IPS-20b (cell line): Measurements from ENCODE around the gene ACAD10.

Experiments used
- H3K27ac ChIP-seq: one replicate; pipeline ENCODE4 v1.5.1; 2013; ENCODE audit warnings: low read length
- H3K27me3 ChIP-seq: 2 replicates; pipeline ENCODE4 v1.6.1; 2013; ENCODE audit warnings: mild to moderate bottlenecking, low read length, inconsistent platforms; ENCODE audit not compliant: insufficient read depth
- H3K36me3 ChIP-seq: 2 replicates; pipeline ENCODE4 v1.6.1; 2013; ENCODE audit warnings: low read depth, mild to moderate bottlenecking, inconsistent platforms, low read length, moderate library complexity; ENCODE audit not compliant: insufficient read depth
- H3K4me1 ChIP-seq: 2 replicates; pipeline ENCODE4 v1.6.1; 2013; ENCODE audit warnings: mild to moderate bottlenecking, control low read depth, inconsistent platforms, low read length, moderate library complexity; ENCODE audit not compliant: insufficient read depth
- H3K4me3 ChIP-seq: 2 replicates; pipeline ENCODE4 v1.5.1; 2013; ENCODE audit warnings: mild to moderate bottlenecking, low read length, inconsistent platforms
- H3K9ac ChIP-seq: 2 replicates; pipeline ENCODE4 v1.6.1; 2013; ENCODE audit warnings: low read depth, mild to moderate bottlenecking, inconsistent platforms, low read length, moderate library complexity
- H3K9me3 ChIP-seq: 2 replicates; pipeline ENCODE4 v1.6.1; 2013; ENCODE audit warnings: mild to moderate bottlenecking, low read depth, low read length, inconsistent platforms; ENCODE audit not compliant: insufficient read depth

ACAD10 gene

DNA sequence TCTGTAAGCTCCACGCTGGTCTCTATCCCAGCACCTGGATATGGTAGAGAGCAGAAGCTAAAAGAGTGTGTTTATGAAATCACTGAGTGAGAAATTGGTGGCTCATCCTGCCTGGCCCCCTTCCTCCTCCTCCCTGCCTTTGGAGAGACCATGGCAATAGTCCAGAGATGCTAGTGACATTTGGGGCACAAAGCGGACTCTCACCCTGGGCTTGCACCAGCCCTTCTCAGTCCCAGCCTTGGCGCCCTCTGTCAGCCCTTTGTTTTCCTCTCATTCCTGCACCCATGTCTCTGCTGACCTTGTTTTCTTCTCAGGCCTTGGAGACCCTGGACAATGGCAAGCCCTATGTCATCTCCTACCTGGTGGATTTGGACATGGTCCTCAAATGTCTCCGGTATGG lies 99.1 kb downstream of the ACAD10 start:
- Histone ChIP-seq H3K4me1 (no peaks in the 10 kb centered on the region), H3K27me3 (no peaks in the 10 kb centered on the region), H3K27ac (no peak overlapping the region), H3K9me3 (no peaks in the 10 kb centered on the region), H3K9ac (no peak overlapping the region), H3K4me3 (no peak overlapping the region), H3K36me3 (peaks cover 44% of the 10 kb centered on the region)

DNA sequence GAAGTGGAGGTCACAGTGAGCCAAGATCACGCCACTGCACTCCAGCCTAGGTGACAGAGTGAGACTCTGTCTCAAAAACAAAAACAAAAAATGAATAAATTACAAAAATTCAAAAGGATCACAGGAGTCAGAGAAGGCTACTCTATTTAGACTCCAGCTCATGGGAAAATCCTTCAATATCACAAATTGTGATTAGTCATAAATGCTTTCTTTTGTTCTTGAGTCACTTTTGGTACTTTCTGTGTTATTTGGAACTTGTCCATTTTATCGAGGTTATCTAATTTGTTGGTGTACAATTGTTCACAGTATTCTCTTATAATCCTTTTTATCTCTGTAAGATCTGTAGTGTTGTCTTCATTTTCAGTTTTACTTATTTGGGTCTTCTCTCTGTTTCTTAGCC lies 99.8 kb downstream of the ACAD10 start:
- Histone ChIP-seq H3K36me3 (peaks cover 50% of the 10 kb centered on the region), H3K9ac (no peak overlapping the region), H3K4me3 (no peak overlapping the region), H3K27ac (no peak overlapping the region), H3K9me3 (no peaks in the 10 kb centered on the region), H3K4me1 (no peaks in the 10 kb centered on the region), H3K27me3 (no peaks in the 10 kb centered on the region)

DNA sequence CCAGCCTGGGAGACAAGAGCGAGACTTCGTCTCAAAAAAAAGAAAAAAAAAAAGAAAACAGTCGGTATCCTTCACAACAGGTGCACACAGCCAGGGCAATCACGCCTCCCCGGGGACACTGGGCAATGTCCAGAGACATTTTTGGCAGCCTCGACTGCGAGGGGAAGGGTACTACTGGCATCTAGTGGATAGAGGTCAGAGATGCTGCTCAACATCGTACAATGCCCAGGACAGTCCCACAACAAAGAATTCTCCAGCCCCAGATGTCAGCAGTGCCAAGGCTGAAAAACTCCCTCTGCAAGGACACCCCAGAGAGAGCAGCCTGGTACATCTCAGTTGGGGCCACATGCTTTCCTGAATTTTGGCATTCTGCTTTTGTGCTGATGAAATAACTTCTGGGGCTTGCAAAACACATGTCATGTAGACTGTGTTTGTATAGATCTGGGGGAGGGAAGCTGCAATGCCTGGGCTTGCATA lies 102.4 kb downstream of the ACAD10 start:
- no peaks in the 10 kb centered on the region for H3K27me3 ChIP-seq
- H3K27ac ChIP-seq: no peak overlapping the region
- no peaks in the 10 kb centered on the region for H3K9me3 ChIP-seq
- no peak overlapping the region for H3K4me3 ChIP-seq
- peaks cover 57% of the 10 kb centered on the region for H3K36me3 ChIP-seq
- no peak overlapping the region for H3K9ac ChIP-seq
- no peaks in the 10 kb centered on the region for H3K4me1 ChIP-seq

DNA sequence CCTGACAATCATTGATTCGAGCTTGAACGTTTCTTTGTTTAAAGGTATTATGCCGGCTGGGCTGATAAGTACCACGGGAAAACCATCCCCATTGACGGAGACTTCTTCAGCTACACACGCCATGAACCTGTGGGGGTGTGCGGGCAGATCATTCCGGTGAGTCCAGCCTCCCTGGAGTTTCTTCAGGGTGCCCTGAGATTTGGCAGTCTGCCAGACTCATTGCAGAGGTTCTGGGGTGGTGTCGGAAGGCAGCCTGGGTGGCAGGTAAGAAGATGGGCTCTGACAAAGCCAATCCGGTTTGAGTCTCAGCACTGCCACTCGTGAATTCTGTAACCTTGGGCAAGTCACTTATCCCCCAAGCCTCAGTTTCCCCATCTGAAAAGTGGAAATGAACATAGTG lies 103.9 kb downstream of the ACAD10 start:
- H3K4me3 ChIP-seq: no peak overlapping the region
- no peaks in the 10 kb centered on the region for H3K27me3 ChIP-seq
- H3K9ac ChIP-seq: no peak overlapping the region
- H3K4me1 ChIP-seq: no peaks in the 10 kb centered on the region
- H3K9me3 ChIP-seq: no peaks in the 10 kb centered on the region
- H3K27ac ChIP-seq: no peak overlapping the region
- H3K36me3 ChIP-seq: peaks cover 52% of the 10 kb centered on the region

DNA sequence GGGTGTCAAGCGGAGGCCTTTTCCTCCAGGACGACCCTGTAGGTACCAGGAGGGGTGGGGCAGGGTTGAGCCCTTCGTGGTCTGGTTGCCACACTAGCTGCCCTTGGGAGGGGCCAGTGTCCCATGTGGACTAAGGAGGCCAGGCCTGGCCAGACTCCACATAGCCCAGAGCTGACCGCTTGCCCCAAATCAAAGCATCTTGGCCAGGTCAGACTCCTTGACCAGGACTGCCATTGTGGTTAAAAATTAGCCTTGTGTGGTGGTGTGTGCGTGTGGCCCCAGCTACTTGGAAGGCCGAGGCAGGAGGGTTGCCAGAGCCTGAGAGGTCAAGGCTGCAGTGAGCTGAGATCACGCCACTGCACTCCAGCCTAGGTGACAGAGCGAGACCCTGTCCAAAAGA lies 105.7 kb downstream of the ACAD10 start:
- Histone ChIP-seq H3K9me3 (no peaks in the 10 kb centered on the region), H3K27ac (no peak overlapping the region), H3K27me3 (no peaks in the 10 kb centered on the region), H3K4me1 (no peaks in the 10 kb centered on the region), H3K4me3 (no peak overlapping the region), H3K9ac (no peak overlapping the region), H3K36me3 (peaks cover 48% of the 10 kb centered on the region)

DNA sequence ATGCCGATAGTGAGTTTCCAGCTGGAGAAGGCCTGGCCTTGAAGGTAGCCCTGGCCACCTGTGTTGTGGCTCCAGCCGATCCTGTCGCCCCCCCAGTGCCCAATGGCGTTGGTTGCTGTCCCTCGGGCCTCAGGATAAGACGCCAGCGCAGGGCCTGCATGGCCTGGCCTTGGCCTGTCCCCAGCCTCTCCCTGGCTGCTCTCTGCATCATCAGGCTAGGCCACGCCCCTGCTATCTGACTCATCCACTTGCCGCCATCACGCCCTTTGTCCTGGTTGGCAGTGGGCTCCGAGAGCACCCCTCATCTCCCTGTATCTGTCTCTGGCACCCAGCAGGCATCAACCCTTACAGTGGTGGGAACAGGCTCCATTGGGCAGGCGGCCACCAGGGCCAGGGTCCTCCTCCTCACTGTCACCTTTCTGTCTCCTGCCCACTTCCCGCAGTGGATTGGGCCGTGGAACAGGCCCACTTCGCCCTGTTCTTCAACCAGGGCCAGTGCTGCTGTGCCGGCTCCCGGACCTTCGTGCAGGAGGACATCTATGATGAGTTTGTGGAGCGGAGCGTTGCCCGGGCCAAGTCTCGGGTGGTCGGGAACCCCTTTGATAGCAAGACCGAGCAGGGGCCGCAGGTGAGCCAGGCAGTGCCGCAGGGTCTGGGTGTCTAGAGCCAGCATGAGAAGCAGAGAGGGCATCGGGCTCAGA lies 106.5 kb downstream of the ACAD10 start:
- Histone ChIP-seq H3K9ac (no peak overlapping the region), H3K4me3 (no peak overlapping the region), H3K9me3 (no peaks in the 10 kb centered on the region), H3K27ac (no peak overlapping the region), H3K36me3 (peaks cover 49% of the 10 kb centered on the region), H3K27me3 (no peaks in the 10 kb centered on the region), H3K4me1 (no peaks in the 10 kb centered on the region)

DNA sequence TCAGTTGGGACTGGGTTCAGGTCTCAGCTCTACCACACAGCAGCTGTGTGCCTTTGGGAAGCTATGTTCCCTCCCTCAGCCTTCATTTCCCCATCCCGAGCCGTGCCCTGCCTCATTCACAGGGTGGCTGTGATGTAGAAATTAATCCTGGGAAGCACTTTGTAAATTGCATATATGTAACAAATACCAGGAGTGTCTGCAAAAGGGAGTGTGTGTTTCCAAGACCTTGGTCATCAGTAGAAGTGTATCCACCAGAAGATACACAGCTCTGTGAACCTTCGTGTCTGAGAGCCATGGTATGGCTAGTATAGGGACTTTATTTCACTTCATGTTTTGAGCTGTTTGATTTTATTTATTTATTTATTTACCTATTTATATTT lies 107.0 kb downstream of the ACAD10 start:
- no peak overlapping the region for H3K9ac ChIP-seq
- peaks cover 52% of the 10 kb centered on the region for H3K36me3 ChIP-seq
- H3K4me3 ChIP-seq: no peak overlapping the region
- no peaks in the 10 kb centered on the region for H3K4me1 ChIP-seq
- H3K9me3 ChIP-seq: no peaks in the 10 kb centered on the region
- H3K27me3 ChIP-seq: no peaks in the 10 kb centered on the region
- H3K27ac ChIP-seq: no peak overlapping the region

DNA sequence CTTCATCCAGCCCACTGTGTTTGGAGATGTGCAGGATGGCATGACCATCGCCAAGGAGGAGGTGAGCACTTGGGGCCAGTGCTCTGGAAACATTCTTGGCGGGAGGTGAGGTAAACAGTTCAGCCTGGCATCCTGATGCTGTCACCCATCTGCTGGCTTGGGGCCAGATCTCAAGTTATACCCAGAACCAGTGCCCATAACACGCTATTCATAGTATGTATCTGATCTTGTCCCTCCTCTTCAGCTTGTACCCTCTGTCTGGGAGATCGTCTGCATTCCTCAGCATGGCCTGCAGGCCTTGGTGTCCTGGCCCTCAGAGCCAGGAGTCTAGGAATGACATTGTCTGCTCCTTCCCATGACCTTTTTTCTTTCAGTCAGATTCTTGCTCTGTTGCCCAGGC lies 112.3 kb downstream of the ACAD10 start:
- Histone ChIP-seq H3K4me3 (no peak overlapping the region), H3K9ac (no peak overlapping the region), H3K36me3 (peaks cover 46% of the 10 kb centered on the region), H3K27me3 (no peaks in the 10 kb centered on the region), H3K27ac (no peak overlapping the region), H3K9me3 (no peaks in the 10 kb centered on the region), H3K4me1 (no peaks in the 10 kb centered on the region)

DNA sequence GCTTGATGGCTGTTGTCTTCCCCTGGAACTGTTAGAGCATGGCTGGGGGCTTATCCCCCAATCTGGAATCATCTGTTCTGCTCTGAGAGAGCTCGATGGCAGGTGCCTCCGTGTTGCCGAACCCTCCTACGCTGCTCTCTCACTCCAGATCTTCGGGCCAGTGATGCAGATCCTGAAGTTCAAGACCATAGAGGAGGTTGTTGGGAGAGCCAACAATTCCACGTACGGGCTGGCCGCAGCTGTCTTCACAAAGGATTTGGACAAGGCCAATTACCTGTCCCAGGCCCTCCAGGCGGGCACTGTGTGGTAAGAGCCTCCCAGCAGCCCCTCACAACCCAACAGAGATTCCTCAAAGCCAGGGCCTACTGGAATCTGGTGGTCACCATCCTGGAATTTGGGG lies 113.9 kb downstream of the ACAD10 start:
- Histone ChIP-seq H3K9me3 (no peaks in the 10 kb centered on the region), H3K9ac (no peak overlapping the region), H3K36me3 (peaks cover 40% of the 10 kb centered on the region), H3K27ac (no peak overlapping the region), H3K27me3 (no peaks in the 10 kb centered on the region), H3K4me1 (no peaks in the 10 kb centered on the region), H3K4me3 (no peak overlapping the region)

DNA sequence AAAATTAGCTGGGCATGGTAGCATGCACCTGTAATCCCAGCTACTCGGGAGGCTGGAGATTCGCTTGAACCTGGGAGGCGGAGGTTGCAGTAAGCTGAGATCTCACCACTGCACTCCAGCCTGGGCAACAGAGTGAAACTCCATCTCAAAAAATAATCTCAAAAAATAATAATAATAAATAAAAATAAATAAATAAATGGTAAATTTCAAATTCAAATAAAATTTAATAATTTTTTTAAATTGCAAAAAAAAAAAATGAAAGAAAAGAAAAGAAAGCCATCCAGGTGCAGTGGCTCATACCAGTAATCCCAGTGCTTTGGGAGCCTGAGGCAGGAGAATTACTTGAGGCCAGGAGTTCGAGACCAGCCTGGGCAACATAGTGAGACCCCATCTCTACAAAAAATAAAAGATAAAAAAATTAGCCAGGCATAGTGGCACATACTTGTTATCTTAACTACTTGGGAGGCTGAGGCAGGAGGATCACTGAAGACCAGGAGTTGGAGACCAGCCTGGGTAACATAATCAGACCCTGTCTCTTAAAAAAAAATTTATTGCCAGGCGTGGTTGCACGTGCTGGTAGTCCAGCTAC lies 117.3 kb downstream of the ACAD10 start:
- H3K9me3 ChIP-seq: no peaks in the 10 kb centered on the region
- no peak overlapping the region for H3K27ac ChIP-seq
- no peaks in the 10 kb centered on the region for H3K4me1 ChIP-seq
- H3K27me3 ChIP-seq: no peaks in the 10 kb centered on the region
- peaks cover 34% of the 10 kb centered on the region for H3K36me3 ChIP-seq
- H3K4me3 ChIP-seq: no peak overlapping the region
- H3K9ac ChIP-seq: no peak overlapping the region

DNA sequence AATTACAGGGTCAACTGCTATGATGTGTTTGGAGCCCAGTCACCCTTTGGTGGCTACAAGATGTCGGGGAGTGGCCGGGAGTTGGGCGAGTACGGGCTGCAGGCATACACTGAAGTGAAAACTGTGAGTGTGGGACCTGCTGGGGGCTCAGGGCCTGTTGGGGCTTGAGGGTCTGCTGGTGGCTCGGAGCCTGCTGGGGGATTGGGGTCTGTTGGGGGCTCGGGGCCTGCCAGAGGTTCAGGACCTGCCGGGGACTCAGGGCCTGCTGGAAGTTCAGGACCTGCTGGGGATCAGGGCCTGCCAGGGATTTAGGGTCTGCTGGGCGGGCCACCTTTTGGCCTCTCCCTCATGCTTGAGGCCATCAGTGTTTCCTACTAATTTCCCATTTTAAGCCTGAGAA lies 118.0 kb downstream of the ACAD10 start:
- Histone ChIP-seq H3K9me3 (no peaks in the 10 kb centered on the region), H3K27me3 (no peaks in the 10 kb centered on the region), H3K4me1 (no peaks in the 10 kb centered on the region), H3K4me3 (no peak overlapping the region), H3K27ac (no peak overlapping the region), H3K9ac (no peak overlapping the region), H3K36me3 (peaks cover 30% of the 10 kb centered on the region)

DNA sequence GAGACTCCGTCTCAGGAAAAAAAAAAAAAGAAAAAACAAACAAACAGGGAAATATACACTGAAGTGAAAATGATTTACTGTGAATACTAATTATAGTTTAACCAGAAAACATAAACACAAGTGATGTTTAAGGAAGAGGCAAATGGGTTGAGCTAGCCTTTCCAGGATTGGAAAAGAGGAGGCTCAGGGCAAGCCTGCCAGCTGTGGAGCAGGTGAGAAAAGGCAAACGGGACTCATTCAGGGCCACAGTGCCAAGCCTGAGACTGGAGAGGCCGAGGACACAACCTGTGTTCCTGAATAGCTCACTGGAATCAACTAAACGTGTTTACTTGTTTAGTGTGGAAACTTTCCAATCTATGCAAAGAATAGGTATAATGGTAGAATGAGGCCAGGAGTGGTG lies 120.5 kb downstream of the ACAD10 start:
- H3K9me3 ChIP-seq: no peaks in the 10 kb centered on the region
- no peak overlapping the region for H3K27ac ChIP-seq
- peaks cover 24% of the 10 kb centered on the region for H3K36me3 ChIP-seq
- no peaks in the 10 kb centered on the region for H3K27me3 ChIP-seq
- H3K9ac ChIP-seq: no peak overlapping the region
- H3K4me3 ChIP-seq: no peak overlapping the region
- no peaks in the 10 kb centered on the region for H3K4me1 ChIP-seq
